ENCODE measurements around the gene SCML1.
"Not testable (repeated sequence)": the region's sequence is repeated elsewhere in the genome, so short reads cannot be mapped to it uniquely, and the experiment has no call there.

SCML1 gene

GRCh38 chrX:17774053-17774452, 36.8 kb downstream of the SCML1 start:
- TF ChIP-seq CTCF (IDR thresholded peaks at IDR 0.05; ENCODE audit: low read depth, low read length, poor library complexity, severe bottlenecking) (no peak), EZH2phosphoT487 (IDR thresholded peaks at IDR 0.05; ENCODE audit: borderline replicate concordance, low read length) (no peak)
- no peaks in the 10 kb centered on the region for H3K9me3 ChIP-seq (ENCODE audit: control insufficient read depth, insufficient read depth, low read length)
- no peak overlapping the region for H3K4me2 ChIP-seq (ENCODE audit: low read length)
- no peaks in the 10 kb centered on the region for H4K20me1 ChIP-seq (ENCODE audit: control insufficient read depth, insufficient read depth, low read depth, low read length)
- no peaks in the 10 kb centered on the region for H3K27me3 ChIP-seq (ENCODE audit: control insufficient read depth, low read length)
- H3K36me3 ChIP-seq (ENCODE audit: control insufficient read depth, low read length) = no peaks in the 10 kb centered on the region
- no peak overlapping the region for H3K4me3 ChIP-seq (ENCODE audit: low read length)
- H3K79me2 ChIP-seq (ENCODE audit: control insufficient read depth, low read length) = no peaks in the 10 kb centered on the region
- H3K4me1 ChIP-seq (ENCODE audit: control insufficient read depth, low read length) = no peaks in the 10 kb centered on the region
- H3K9me2 ChIP-seq (replicated peaks; ENCODE audit: control insufficient read depth, low read length) = no peaks in the 10 kb centered on the region
- H3K27ac ChIP-seq (ENCODE audit: low read depth, low read length) = no peak overlapping the region
- H3F3A ChIP-seq (ENCODE audit: control insufficient read depth, insufficient read depth) = no peaks in the 10 kb centered on the region

DNA sequence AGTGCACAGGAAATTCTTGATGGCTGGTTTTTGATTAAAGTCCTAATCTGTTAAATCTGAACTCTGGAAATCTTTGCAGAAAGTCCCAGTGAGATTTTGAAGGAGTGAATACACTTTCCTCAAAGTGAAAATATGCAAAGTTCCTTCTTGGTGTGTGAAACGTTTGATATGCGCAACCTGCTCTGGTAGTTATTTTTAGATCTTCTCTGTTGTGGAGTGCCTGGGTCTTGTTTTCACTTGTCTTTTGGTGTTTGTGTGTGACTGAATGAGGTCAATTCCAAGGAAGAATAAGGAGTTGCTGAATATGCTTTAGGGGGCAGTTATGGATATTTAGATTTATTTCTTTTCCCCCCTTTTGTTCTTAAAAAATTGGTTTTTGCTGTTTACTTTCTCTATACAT, 41.7 kb downstream of the SCML1 start:
- Histone ChIP-seq H3K27ac (ENCODE audit: low read depth, low read length) (no peak overlapping the region), H3K36me3 (ENCODE audit: control insufficient read depth, low read length) (no peaks in the 10 kb centered on the region), H3K9me3 (ENCODE audit: control insufficient read depth, insufficient read depth, low read length) (no peaks in the 10 kb centered on the region), H3K4me2 (ENCODE audit: low read length) (no peak overlapping the region), H3F3A (ENCODE audit: control insufficient read depth, insufficient read depth) (no peaks in the 10 kb centered on the region), H3K9me2 (replicated peaks; ENCODE audit: control insufficient read depth, low read length) (no peaks in the 10 kb centered on the region), H3K4me3 (ENCODE audit: low read length) (no peak overlapping the region), H3K4me1 (ENCODE audit: control insufficient read depth, low read length) (no peaks in the 10 kb centered on the region), H3K27me3 (ENCODE audit: control insufficient read depth, low read length) (no peaks in the 10 kb centered on the region), H4K20me1 (ENCODE audit: control insufficient read depth, insufficient read depth, low read depth, low read length) (no peaks in the 10 kb centered on the region), H3K79me2 (ENCODE audit: control insufficient read depth, low read length) (no peaks in the 10 kb centered on the region)
- TF ChIP-seq EZH2phosphoT487 (IDR thresholded peaks at IDR 0.05; ENCODE audit: borderline replicate concordance, low read length) (no peak), CTCF (IDR thresholded peaks at IDR 0.05; ENCODE audit: low read depth, low read length, poor library complexity, severe bottlenecking) (no peak)

DNA sequence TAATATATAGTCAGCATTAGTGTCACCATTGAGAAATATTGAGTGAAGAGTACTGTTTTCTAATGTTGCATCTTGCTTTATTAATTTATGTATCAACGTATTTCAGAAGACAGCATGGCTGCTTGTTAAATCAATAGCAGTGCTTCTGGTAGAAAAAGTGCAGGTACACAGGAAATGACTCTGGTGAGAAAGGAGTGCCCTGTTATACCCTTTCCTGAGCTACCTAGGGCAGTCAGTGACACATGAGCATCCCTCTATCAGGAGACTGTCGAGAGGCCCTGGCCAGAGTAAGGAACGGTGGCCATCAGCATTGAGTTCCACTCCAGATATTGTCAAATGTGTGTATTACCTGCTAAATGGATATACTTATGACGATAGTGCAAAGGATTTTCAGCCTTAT, 42.1 kb downstream of the SCML1 start:
- Histone ChIP-seq H3K4me2 (ENCODE audit: low read length) (no peak overlapping the region), H3K36me3 (ENCODE audit: control insufficient read depth, low read length) (no peaks in the 10 kb centered on the region), H3K4me1 (ENCODE audit: control insufficient read depth, low read length) (no peaks in the 10 kb centered on the region), H3K9me3 (ENCODE audit: control insufficient read depth, insufficient read depth, low read length) (no peaks in the 10 kb centered on the region), H3K4me3 (ENCODE audit: low read length) (no peak overlapping the region), H3K79me2 (ENCODE audit: control insufficient read depth, low read length) (no peaks in the 10 kb centered on the region), H4K20me1 (ENCODE audit: control insufficient read depth, insufficient read depth, low read depth, low read length) (no peaks in the 10 kb centered on the region), H3F3A (ENCODE audit: control insufficient read depth, insufficient read depth) (no peaks in the 10 kb centered on the region), H3K9me2 (replicated peaks; ENCODE audit: control insufficient read depth, low read length) (no peaks in the 10 kb centered on the region), H3K27me3 (ENCODE audit: control insufficient read depth, low read length) (no peaks in the 10 kb centered on the region), H3K27ac (ENCODE audit: low read depth, low read length) (no peak overlapping the region)
- TF ChIP-seq CTCF (IDR thresholded peaks at IDR 0.05; ENCODE audit: low read depth, low read length, poor library complexity, severe bottlenecking) = no peak
- TF ChIP-seq EZH2phosphoT487 (IDR thresholded peaks at IDR 0.05; ENCODE audit: borderline replicate concordance, low read length) = no peak

- not testable (repeated sequence) for H3K27me3 ChIP-seq (ENCODE audit: control insufficient read depth, low read length); H3K4me3 ChIP-seq (ENCODE audit: low read length)
Observed at GRCh38 chrX:17786554-17787347, 49.5 kb downstream of the SCML1 start.

More at GRCh38 chrX:17786554-17787347, 49.5 kb downstream of the SCML1 start:
- not testable (repeated sequence) for H3K4me1 ChIP-seq (ENCODE audit: control insufficient read depth, low read length); H3K36me3 ChIP-seq (ENCODE audit: control insufficient read depth, low read length); H3F3A ChIP-seq (ENCODE audit: control insufficient read depth, insufficient read depth); H3K27ac ChIP-seq (ENCODE audit: low read depth, low read length); H3K9me2 ChIP-seq (replicated peaks; ENCODE audit: control insufficient read depth, low read length); H4K20me1 ChIP-seq (ENCODE audit: control insufficient read depth, insufficient read depth, low read depth, low read length); H3K4me2 ChIP-seq (ENCODE audit: low read length); H3K9me3 ChIP-seq (ENCODE audit: control insufficient read depth, insufficient read depth, low read length); H3K79me2 ChIP-seq (ENCODE audit: control insufficient read depth, low read length)
